CD8-positive, alpha-beta memory T cell (primary cell): ENCODE data around the gene MPV17. TPM values are rescaled to one million over a fixed set of nuclear protein-coding genes. Genes with fewer than 3 reads are reported as not detected.

ENCODE experiments used
- CTCF ChIA-PET: fragments of 350-600 bp; sonication (Branson Sonifier 250); formaldehyde crosslinking; loops from one replicate; lab custom pipeline; 2021; ENCODE audit warnings: antibody characterized with exemption; lab: Charles Lee
- POLR2A ChIA-PET: fragments of 350-600 bp; sonication (Branson Sonifier 250); formaldehyde crosslinking; loops from one replicate; lab custom pipeline; 2021; ENCODE audit warnings: antibody characterized with exemption; lab: Charles Lee
- DNase-seq, 5 donors: peaks; one replicate each; pipeline versions ENCODE4 v3.0.0 to v3.0.0-alpha.2; 2020 to 2022; ENCODE audit warnings: mixed read lengths in 1 of 5
- H3K27ac ChIP-seq: one replicate; pipeline ENCODE4 v1.7.0; 2013; ENCODE audit warnings: low read depth, mild to moderate bottlenecking, low read length, moderate library complexity
- H3K27me3 ChIP-seq: 2 replicates; pipeline ENCODE4 v1.7.0; 2013; ENCODE audit warnings: low read length, mild to moderate bottlenecking; ENCODE audit not compliant: insufficient read depth, poor library complexity, severe bottlenecking
- H3K36me3 ChIP-seq: 2 replicates; pipeline ENCODE4 v1.7.0; 2013; ENCODE audit warnings: mild to moderate bottlenecking, low read length, moderate library complexity; ENCODE audit not compliant: insufficient read depth
- H3K4me1 ChIP-seq: 2 replicates; pipeline ENCODE4 v1.7.0; 2013; ENCODE audit warnings: mild to moderate bottlenecking, low read length, moderate library complexity; ENCODE audit not compliant: insufficient read depth
- H3K4me3 ChIP-seq: 2 replicates; pipeline ENCODE4 v1.7.0; 2013; ENCODE audit warnings: mild to moderate bottlenecking, low read length
- H3K9me3 ChIP-seq: 2 replicates; pipeline ENCODE4 v1.7.0; 2013; ENCODE audit warnings: mild to moderate bottlenecking, low read length
- H3K27ac Mint-ChIP-seq, 8 donors: one replicate each; pipeline ENCODE4 v1.8.0; 2020 to 2021; ENCODE audit warnings: mixed read lengths in 8 of 8, mild to moderate bottlenecking in 6 of 8, inconsistent platforms in 3 of 8, moderate library complexity in 3 of 8
- H3K27me3 Mint-ChIP-seq, 2 donors: one replicate each; pipeline ENCODE4 v1.8.0; 2020 to 2021; ENCODE audit warnings: mixed read lengths in 2 of 2, mild to moderate bottlenecking in 1 of 2, moderate library complexity in 1 of 2
- H3K36me3 Mint-ChIP-seq, 3 donors: one replicate each; pipeline ENCODE4 v1.8.0; 2020 to 2021; ENCODE audit warnings: mixed read lengths in 3 of 3, inconsistent platforms in 1 of 3, mild to moderate bottlenecking in 1 of 3
- H3K4me1 Mint-ChIP-seq, 3 donors: one replicate each; pipeline ENCODE4 v1.8.0; 2020 to 2021; ENCODE audit warnings: mixed read lengths in 3 of 3, inconsistent platforms in 1 of 3, mild to moderate bottlenecking in 1 of 3
- H3K4me3 Mint-ChIP-seq, 7 donors: one replicate each; pipeline ENCODE4 v1.8.0; 2020 to 2021; ENCODE audit warnings: mixed read lengths in 7 of 7, mild to moderate bottlenecking in 6 of 7, moderate library complexity in 4 of 7, inconsistent platforms in 2 of 7
- H3K9me3 Mint-ChIP-seq, 5 donors: one replicate each; pipeline ENCODE4 v1.8.0; 2020 to 2022; ENCODE audit warnings: mixed read lengths in 5 of 5, mild to moderate bottlenecking in 3 of 5, moderate library complexity in 2 of 5, inconsistent platforms in 1 of 5
- polyA plus RNA-seq: library from polyadenylated mRNA; unstranded; fragments of 300-500 nt; fragmentation: Illumina TruSeq; gene quantifications from one replicate; pipeline ENCODE4 v1.2.3, GENCODE V29; 2021
- total RNA-seq, 2 experiments: library from RNA; stranded (reverse); gene quantifications; one replicate each; pipeline ENCODE4 v1.2.3, GENCODE V29; 2021

Gene MPV17, protein sequence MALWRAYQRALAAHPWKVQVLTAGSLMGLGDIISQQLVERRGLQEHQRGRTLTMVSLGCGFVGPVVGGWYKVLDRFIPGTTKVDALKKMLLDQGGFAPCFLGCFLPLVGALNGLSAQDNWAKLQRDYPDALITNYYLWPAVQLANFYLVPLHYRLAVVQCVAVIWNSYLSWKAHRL
- total RNA-seq, result 10 to 100 TPM; 85.9 to 86.4 TPM
- polyA plus RNA-seq, result 118 TPM

- peak within 1 kb of the TSS; percentile 94 to 100 (median 99) for H3K27ac Mint-ChIP-seq
- Histone ChIP-seq H3K4me3 (peak within 1 kb of the TSS; percentile 87), H3K27me3 (no peaks in the 10 kb centered on the region), H3K4me1 (peaks cover 15% of the 10 kb centered on the region), H3K27ac (peak within 1 kb of the TSS; percentile 89), H3K36me3 (peaks cover 3% of the 10 kb centered on the region), H3K9me3 (no peaks in the 10 kb centered on the region)
- H3K36me3 Mint-ChIP-seq, result peaks cover 0 to 33% (median 13%) of the 10 kb centered on the region in 3 donors
- peak within 1 kb of the TSS; percentile 91 to 99 (median 97) for H3K4me3 Mint-ChIP-seq
- H3K27me3 Mint-ChIP-seq, result no peaks in the 10 kb centered on the region
- CTCF ChIA-PET, result interaction anchor here (0.9 to 5.9 kb wide), 4 partner anchors 19 to 106 kb away, joined by 3 to 27 read pairs (median 6); partner anchors contain the start of genes EIF2B4, NRBP1 and SNX17
- peaks cover 19 to 36% (median 21%) of the 10 kb centered on the region in 3 donors for H3K4me1 Mint-ChIP-seq
- no peaks in the 10 kb centered on the region for H3K9me3 Mint-ChIP-seq
- POLR2A ChIA-PET, result interaction anchor here (1.0 to 1.2 kb wide), 2 partner anchors 86 to 1445 kb away, joined by 3 to 4 read pairs; partner anchors contain the start of genes ASXL2 and PPM1G
- DNase-seq, result peak; percentile 78 to 91 (median 80)
These were observed at the start of gene MPV17 for GRCh38 chr2:27322766-27323595. Gene MPV17, minus strand, starts transcription at chr2:27323097. Its CDS starts 580 bp downstream, at chr2:27322517.

GRCh38 chr2:27370816-27371620 lies 48.1 kb upstream of the MPV17 start:
- Histone ChIP-seq H3K27ac (peak overlapping the region; percentile 87), H3K9me3 (no peaks in the 10 kb centered on the region), H3K36me3 (peaks cover 58% of the 10 kb centered on the region), H3K4me3 (peak overlapping the region; percentile 92), H3K27me3 (no peaks in the 10 kb centered on the region), H3K4me1 (peaks cover 35% of the 10 kb centered on the region)
- peaks cover 42 to 50% (median 46%) of the 10 kb centered on the region in 3 donors for H3K4me1 Mint-ChIP-seq
- H3K27ac Mint-ChIP-seq, result peak overlapping the region; percentile 82 to 99 (median 97)
- H3K4me3 Mint-ChIP-seq, result peak overlapping the region; percentile 89 to 99 (median 97)
- peaks cover 0 to 2% of the 10 kb centered on the region in 2 donors for H3K27me3 Mint-ChIP-seq
- POLR2A ChIA-PET, result interaction anchor here (0.9 to 2.3 kb wide), 5 partner anchors 9 to 284 kb away, joined by 3 to 18 read pairs (median 3); partner anchors contain the start of genes GTF3C2, KHK, NRBP1 and ZNF513
- DNase-seq, result peak in 4 of 5 donors; percentile 22 to 61 (median 31)
- no peaks in the 10 kb centered on the region for H3K9me3 Mint-ChIP-seq
- H3K36me3 Mint-ChIP-seq, result peaks cover 6 to 84% (median 15%) of the 10 kb centered on the region in 3 donors
- CTCF ChIA-PET, result interaction anchor here (1.2 to 3.9 kb wide), 6 partner anchors 9 to 68 kb away, joined by 3 to 21 read pairs (median 8); partner anchors contain the start of genes GTF3C2, MPV17, NRBP1 and ZNF513

GRCh38 chr2:27370026-27370815 lies 47.3 kb upstream of the MPV17 start, which contains the start of the genes EIF2B4 and SNX17:
Gene EIF2B4, minus strand, starts transcription at chr2:27370338. Its CDS starts 24 bp downstream, at chr2:27370314.
Gene SNX17, plus strand, starts transcription at chr2:27370616. Its CDS starts 128 bp downstream, at chr2:27370744.
- CTCF ChIA-PET, result interaction anchor here (0.9 to 3.9 kb wide), 13 partner anchors 10 to 259 kb away, joined by 3 to 21 read pairs (median 5); partner anchors contain the start of genes CCDC121, GPN1, GTF3C2 and MPV17

GRCh38 chr2:27369471-27370025 lies 46.7 kb upstream of the MPV17 start:
- Mint-ChIP-seq H3K4me3 (peak overlapping the region; percentile 89 to 99 (median 97)), H3K27me3 (peaks cover 0 to 2% of the 10 kb centered on the region in 2 donors), H3K4me1 (peaks cover 38 to 50% (median 44%) of the 10 kb centered on the region in 3 donors), H3K9me3 (no peaks in the 10 kb centered on the region), H3K27ac (peak overlapping the region; percentile 48 to 100 (median 93)), H3K36me3 (peaks cover 6 to 79% (median 12%) of the 10 kb centered on the region in 3 donors)
- CTCF ChIA-PET, result interaction anchor here (0.9 to 3.9 kb wide), 12 partner anchors 9 to 259 kb away, joined by 3 to 21 read pairs (median 6); partner anchors contain the start of genes CCDC121, GPN1, GTF3C2 and MPV17
- H3K27me3 ChIP-seq, result no peaks in the 10 kb centered on the region
- H3K27ac ChIP-seq, result peak overlapping the region; percentile 87
- peaks cover 35% of the 10 kb centered on the region for H3K4me1 ChIP-seq
- DNase-seq, result no peak
- peaks cover 53% of the 10 kb centered on the region for H3K36me3 ChIP-seq
- no peaks in the 10 kb centered on the region for H3K9me3 ChIP-seq
- H3K4me3 ChIP-seq, result peak overlapping the region; percentile 92
- POLR2A ChIA-PET, result interaction anchor here (0.6 to 2.1 kb wide), 6 partner anchors 10 to 41 kb away, joined by 3 to 12 read pairs (median 4); partner anchors contain the start of genes GTF3C2 and ZNF513

More at GRCh38 chr2:27370026-27370815, 47.3 kb upstream of the MPV17 start, which contains the start of the genes EIF2B4 and SNX17:
- Histone ChIP-seq H3K27ac (peak within 1 kb of the TSS; percentile 87), H3K27me3 (no peaks in the 10 kb centered on the region), H3K4me1 (peaks cover 35% of the 10 kb centered on the region), H3K36me3 (peaks cover 57% of the 10 kb centered on the region), H3K9me3 (no peaks in the 10 kb centered on the region), H3K4me3 (peak within 1 kb of the TSS; percentile 92)
- H3K9me3 Mint-ChIP-seq, result no peaks in the 10 kb centered on the region
- peak within 1 kb of the TSS; percentile 89 to 99 (median 97) for H3K4me3 Mint-ChIP-seq
- peak; percentile 98 to 100 (median 99) for DNase-seq
- peak within 1 kb of the TSS; percentile 82 to 100 (median 98) for H3K27ac Mint-ChIP-seq
- peaks cover 0 to 2% of the 10 kb centered on the region in 2 donors for H3K27me3 Mint-ChIP-seq
- H3K4me1 Mint-ChIP-seq, result peaks cover 42 to 50% (median 44%) of the 10 kb centered on the region in 3 donors
- POLR2A ChIA-PET, result interaction anchor here (0.6 to 2.1 kb wide), 5 partner anchors 9 to 16 kb away, joined by 3 to 12 read pairs (median 4); partner anchors contain the start of genes GTF3C2 and ZNF513
- H3K36me3 Mint-ChIP-seq, result peaks cover 6 to 82% (median 16%) of the 10 kb centered on the region in 3 donors

DNA sequence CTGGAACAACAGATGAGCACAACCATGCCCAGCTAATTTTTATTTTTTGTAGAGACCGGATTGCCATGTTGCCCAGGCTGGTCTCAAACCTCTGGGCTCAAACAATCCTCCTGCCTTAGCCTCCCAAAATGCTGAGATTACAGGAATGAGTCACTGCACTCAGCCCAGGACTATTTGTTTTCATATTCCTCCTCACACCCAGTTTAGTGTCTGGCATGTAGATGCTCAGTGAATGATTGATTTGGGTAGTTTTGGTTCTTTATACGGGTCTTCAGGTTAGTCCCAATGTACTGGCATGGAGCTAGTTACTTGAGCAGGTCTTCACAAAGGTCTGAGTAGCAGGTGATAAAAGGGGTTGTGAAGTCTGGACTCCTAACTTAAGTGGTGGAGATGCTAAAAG lies 41.0 kb upstream of the MPV17 start:
- Mint-ChIP-seq H3K27me3 (no peaks in the 10 kb centered on the region), H3K27ac (peak overlapping the region in 1 of 8 donors; percentile 31), H3K9me3 (no peaks in the 10 kb centered on the region), H3K4me1 (peaks cover 11 to 17% (median 16%) of the 10 kb centered on the region in 3 donors), H3K4me3 (peak overlapping the region in 1 of 7 donors; percentile 44), H3K36me3 (peaks cover 0 to 46% (median 6%) of the 10 kb centered on the region in 3 donors)
- no peak overlapping the region for H3K4me3 ChIP-seq
- no peaks in the 10 kb centered on the region for H3K9me3 ChIP-seq
- CTCF ChIA-PET, result interaction anchor here (0.9 to 1.2 kb wide), 2 partner anchors 15 to 60 kb away, joined by 3 read pairs; no protein-coding TSS in a partner anchor
- no peak overlapping the region for H3K27ac ChIP-seq
- H3K27me3 ChIP-seq, result no peaks in the 10 kb centered on the region
- peaks cover 8% of the 10 kb centered on the region for H3K4me1 ChIP-seq
- H3K36me3 ChIP-seq, result peaks cover 38% of the 10 kb centered on the region
- no peak for DNase-seq
- POLR2A ChIA-PET, result no interaction called here

DNA sequence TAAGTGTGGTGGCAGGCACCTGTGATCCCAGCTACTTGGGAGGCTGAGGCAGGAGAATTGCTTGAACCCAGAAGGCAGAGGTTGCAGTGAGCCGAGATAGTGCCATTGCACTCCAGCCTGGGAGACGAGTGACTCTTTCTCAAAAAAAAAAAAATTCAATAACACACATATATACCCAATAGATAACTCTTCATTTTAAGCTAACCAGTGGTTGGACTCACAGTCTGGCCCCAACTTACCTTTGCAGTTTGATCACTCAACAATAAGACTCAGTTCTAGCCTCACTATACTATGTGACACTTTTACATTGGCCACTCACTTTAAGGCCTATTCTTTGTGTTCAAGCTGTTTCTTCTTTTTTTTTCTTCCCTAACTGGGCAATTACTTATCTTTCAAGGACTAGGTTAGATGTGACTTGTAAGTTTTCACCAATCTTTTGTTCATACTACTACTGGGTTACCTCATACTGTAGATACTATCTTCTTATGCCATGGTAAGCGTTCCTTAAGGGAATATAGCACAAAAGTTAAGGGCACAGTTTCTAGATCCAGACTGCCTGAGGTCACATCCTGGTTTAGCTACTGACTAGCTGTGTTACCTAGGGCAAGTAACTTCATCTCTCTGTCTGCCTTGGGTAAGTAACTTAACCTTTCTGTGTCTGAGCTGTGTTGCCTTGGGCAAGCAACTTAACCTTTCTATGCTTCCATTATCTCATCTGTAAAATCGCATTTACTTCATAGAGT lies 40.0 kb upstream of the MPV17 start:
- Mint-ChIP-seq H3K4me3 (peak overlapping the region in 1 of 7 donors; percentile 21), H3K36me3 (peaks cover 0 to 41% (median 6%) of the 10 kb centered on the region in 3 donors), H3K27ac (no peak overlapping the region), H3K9me3 (no peaks in the 10 kb centered on the region), H3K4me1 (peaks cover 14 to 17% (median 17%) of the 10 kb centered on the region in 3 donors), H3K27me3 (no peaks in the 10 kb centered on the region)
- Histone ChIP-seq H3K4me1 (peaks cover 8% of the 10 kb centered on the region), H3K36me3 (peaks cover 30% of the 10 kb centered on the region), H3K27ac (no peak overlapping the region), H3K27me3 (no peaks in the 10 kb centered on the region), H3K4me3 (no peak overlapping the region), H3K9me3 (no peaks in the 10 kb centered on the region)
- ChIA-PET POLR2A (no interaction called here), CTCF (no interaction called here)
- DNase-seq, result no peak
